OCI-LY1 (cell line): Measurements from ENCODE around the gene KIF25.

ENCODE experiments used
- H2AFZ ChIP-seq: fragments of 200-600 bp; sonication (generic), shearing (Covaris generic); 2 replicates; pipeline ENCODE4 v1.6.0; 2014; ENCODE audit warnings: antibody characterized with exemption, mild to moderate bottlenecking, low read length
- H3F3A ChIP-seq: fragments of 200-600 bp; sonication (generic), shearing (Covaris generic); 2 replicates; pipeline ENCODE4 v1.6.0; 2014; ENCODE audit warnings: mild to moderate bottlenecking, antibody characterized with exemption, low read length, moderate library complexity; ENCODE audit not compliant: insufficient read depth
- H3K27ac ChIP-seq: fragments of 200-600 bp; sonication (generic); 2 replicates; pipeline ENCODE4 v1.5.1; 2014; ENCODE audit warnings: low read length, mixed run types, mild to moderate bottlenecking, low read depth; ENCODE audit not compliant: poor library complexity, severe bottlenecking
- H3K27me3 ChIP-seq: fragments of 200-600 bp; sonication (generic); 2 replicates; pipeline ENCODE4 v1.6.0; 2014; ENCODE audit warnings: antibody characterized with exemption, mild to moderate bottlenecking, low read length, moderate library complexity; ENCODE audit not compliant: insufficient read depth
- H3K36me3 ChIP-seq: fragments of 200-600 bp; sonication (generic); 2 replicates; pipeline ENCODE4 v1.6.1; 2014; ENCODE audit warnings: mild to moderate bottlenecking, antibody characterized with exemption, low read length, moderate library complexity, mixed read lengths; ENCODE audit not compliant: insufficient read depth
- H3K4me1 ChIP-seq: fragments of 200-600 bp; sonication (generic); 2 replicates; pipeline ENCODE4 v1.5.1; 2014; ENCODE audit warnings: mild to moderate bottlenecking, low read length, moderate library complexity; ENCODE audit not compliant: insufficient read depth, severe bottlenecking
- H3K4me2 ChIP-seq: fragments of 200-600 bp; sonication (generic), shearing (Covaris generic); 2 replicates; pipeline ENCODE4 v1.6.1; 2014; ENCODE audit warnings: low read length
- H3K4me3 ChIP-seq: fragments of 200-600 bp; sonication (generic); 2 replicates; pipeline ENCODE4 v1.5.1; 2014; ENCODE audit warnings: low read length, low read depth, mild to moderate bottlenecking, mixed read lengths; ENCODE audit not compliant: poor library complexity, severe bottlenecking
- H3K79me2 ChIP-seq: fragments of 200-600 bp; shearing (Covaris generic); 2 replicates; pipeline ENCODE4 v1.6.1; 2016; ENCODE audit warnings: mixed run types, low read length, mixed read lengths; ENCODE audit not compliant: insufficient read depth
- H3K9ac ChIP-seq: fragments of 200-600 bp; sonication (generic), shearing (Covaris generic); 2 replicates; pipeline ENCODE4 v1.6.1; 2014; ENCODE audit warnings: mild to moderate bottlenecking, low read length, mixed read lengths
- H3K9me2 ChIP-seq: fragments of 200-600 bp; sonication (generic), shearing (Covaris generic); 2 replicates; pipeline ENCODE4 v1.6.1; 2014; ENCODE audit warnings: low read depth, mild to moderate bottlenecking, low read length, mixed read lengths
- H3K9me3 ChIP-seq: fragments of 200-600 bp; shearing (Covaris generic); 2 replicates; pipeline ENCODE4 v1.6.1; 2014; ENCODE audit warnings: low read length, mixed read lengths
- H4K20me1 ChIP-seq: fragments of 200-600 bp; sonication (generic), shearing (Covaris generic); 2 replicates; pipeline ENCODE4 v1.6.0; 2016; ENCODE audit warnings: mild to moderate bottlenecking, low read length; ENCODE audit not compliant: insufficient read depth
- EZH2 ChIP-seq: fragments of 200-600 bp; sonication (generic), shearing (Covaris generic); IDR thresholded peaks from 2 replicates; pipeline ENCODE4 v1.8.0; 2017; ENCODE audit warnings: borderline replicate concordance, mixed run types, mild to moderate bottlenecking, antibody characterized with exemption, low read length, moderate library complexity, mixed read lengths
- TF ChIP-seq, protein P1 (sequence below): fragments of 200-600 bp; sonication (generic), shearing (Covaris generic); IDR thresholded peaks from 2 replicates; pipeline ENCODE4 v1.5.1; 2017; ENCODE audit warnings: mild to moderate bottlenecking, antibody characterized with exemption, low read length, moderate library complexity, mixed read lengths

Gene KIF25

DNA sequence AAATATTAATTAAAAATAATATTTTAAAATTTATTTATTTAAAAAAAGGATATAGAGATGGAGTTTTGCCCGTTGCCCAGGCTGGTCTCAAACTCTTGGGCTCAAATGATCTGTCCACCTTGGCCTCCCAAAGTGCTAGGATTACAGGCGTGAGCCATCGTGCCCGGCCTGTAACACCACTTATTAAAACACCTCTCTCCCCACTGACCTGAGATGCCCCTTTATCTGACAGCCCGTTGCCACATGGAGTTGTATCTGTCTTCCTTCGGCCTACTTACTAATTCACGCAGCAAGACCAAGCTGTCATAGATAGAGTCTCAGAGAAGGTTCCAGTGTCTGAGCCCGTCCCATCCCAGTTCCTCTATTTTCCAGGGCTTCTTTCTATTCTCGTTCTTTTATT lies 30.7 kb downstream of the KIF25 start:
- Histone ChIP-seq H3F3A (no peaks in the 10 kb centered on the region), H3K36me3 (no peaks in the 10 kb centered on the region), H3K27me3 (no peaks in the 10 kb centered on the region), H3K4me1 (no peaks in the 10 kb centered on the region), H3K9me2 (no peaks in the 10 kb centered on the region), H2AFZ (no peak overlapping the region), H3K27ac (no peak overlapping the region), H4K20me1 (no peaks in the 10 kb centered on the region), H3K9me3 (no peaks in the 10 kb centered on the region), H3K79me2 (no peaks in the 10 kb centered on the region), H3K4me3 (no peak overlapping the region), H3K9ac (no peak overlapping the region), H3K4me2 (no peak overlapping the region)
- no peak for TF ChIP-seq EZH2
- TF ChIP-seq, protein P1, sequence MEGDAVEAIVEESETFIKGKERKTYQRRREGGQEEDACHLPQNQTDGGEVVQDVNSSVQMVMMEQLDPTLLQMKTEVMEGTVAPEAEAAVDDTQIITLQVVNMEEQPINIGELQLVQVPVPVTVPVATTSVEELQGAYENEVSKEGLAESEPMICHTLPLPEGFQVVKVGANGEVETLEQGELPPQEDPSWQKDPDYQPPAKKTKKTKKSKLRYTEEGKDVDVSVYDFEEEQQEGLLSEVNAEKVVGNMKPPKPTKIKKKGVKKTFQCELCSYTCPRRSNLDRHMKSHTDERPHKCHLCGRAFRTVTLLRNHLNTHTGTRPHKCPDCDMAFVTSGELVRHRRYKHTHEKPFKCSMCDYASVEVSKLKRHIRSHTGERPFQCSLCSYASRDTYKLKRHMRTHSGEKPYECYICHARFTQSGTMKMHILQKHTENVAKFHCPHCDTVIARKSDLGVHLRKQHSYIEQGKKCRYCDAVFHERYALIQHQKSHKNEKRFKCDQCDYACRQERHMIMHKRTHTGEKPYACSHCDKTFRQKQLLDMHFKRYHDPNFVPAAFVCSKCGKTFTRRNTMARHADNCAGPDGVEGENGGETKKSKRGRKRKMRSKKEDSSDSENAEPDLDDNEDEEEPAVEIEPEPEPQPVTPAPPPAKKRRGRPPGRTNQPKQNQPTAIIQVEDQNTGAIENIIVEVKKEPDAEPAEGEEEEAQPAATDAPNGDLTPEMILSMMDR = no peak

DNA sequence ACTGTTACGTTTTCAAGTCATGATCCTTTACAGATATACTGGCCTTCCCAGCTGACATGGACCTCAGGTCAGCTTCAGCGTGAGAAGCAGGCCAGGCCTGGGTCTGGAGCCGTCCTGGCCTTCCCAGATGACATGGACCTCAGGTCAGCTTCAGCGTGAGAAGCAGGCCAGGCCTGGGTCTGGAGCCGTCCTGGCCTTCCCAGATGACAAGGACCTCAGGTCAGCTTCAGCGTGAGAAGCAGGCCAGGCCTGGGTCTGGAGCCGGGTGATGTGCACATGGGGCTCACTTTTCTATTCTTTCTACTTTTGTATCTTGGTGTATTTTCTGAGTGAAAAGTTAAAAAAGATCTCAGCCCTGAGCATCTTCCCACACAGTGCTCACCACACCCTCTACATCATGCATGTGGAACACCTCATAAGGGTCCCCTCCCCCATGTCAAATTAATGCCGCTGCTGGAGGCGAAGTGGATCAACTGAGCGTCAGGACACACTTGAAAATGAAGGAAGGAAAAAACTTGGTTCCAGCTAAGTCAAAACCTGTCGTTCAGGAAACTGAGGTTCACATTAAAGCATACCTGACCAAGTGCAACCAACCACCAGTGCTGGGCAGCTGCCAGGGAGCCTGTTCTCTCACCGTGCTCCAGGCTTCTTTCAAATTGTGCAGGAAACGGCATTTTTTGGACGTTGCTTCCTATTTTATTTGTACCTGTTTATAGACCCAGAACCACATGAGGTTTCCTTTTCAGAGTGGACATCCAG lies 32.2 kb downstream of the KIF25 start:
- no peak overlapping the region for H3K9ac ChIP-seq
- H4K20me1 ChIP-seq = no peaks in the 10 kb centered on the region
- H3K36me3 ChIP-seq = no peaks in the 10 kb centered on the region
- H3K4me3 ChIP-seq = no peak overlapping the region
- no peaks in the 10 kb centered on the region for H3K27me3 ChIP-seq
- no peaks in the 10 kb centered on the region for H3F3A ChIP-seq
- no peaks in the 10 kb centered on the region for H3K9me2 ChIP-seq
- H3K4me1 ChIP-seq = no peaks in the 10 kb centered on the region
- no peak overlapping the region for H3K27ac ChIP-seq
- TF ChIP-seq EZH2 = no peak
- TF ChIP-seq, protein P1 = no peak
- H2AFZ ChIP-seq = no peak overlapping the region
- no peaks in the 10 kb centered on the region for H3K9me3 ChIP-seq
- H3K4me2 ChIP-seq = no peak overlapping the region
- no peaks in the 10 kb centered on the region for H3K79me2 ChIP-seq

DNA sequence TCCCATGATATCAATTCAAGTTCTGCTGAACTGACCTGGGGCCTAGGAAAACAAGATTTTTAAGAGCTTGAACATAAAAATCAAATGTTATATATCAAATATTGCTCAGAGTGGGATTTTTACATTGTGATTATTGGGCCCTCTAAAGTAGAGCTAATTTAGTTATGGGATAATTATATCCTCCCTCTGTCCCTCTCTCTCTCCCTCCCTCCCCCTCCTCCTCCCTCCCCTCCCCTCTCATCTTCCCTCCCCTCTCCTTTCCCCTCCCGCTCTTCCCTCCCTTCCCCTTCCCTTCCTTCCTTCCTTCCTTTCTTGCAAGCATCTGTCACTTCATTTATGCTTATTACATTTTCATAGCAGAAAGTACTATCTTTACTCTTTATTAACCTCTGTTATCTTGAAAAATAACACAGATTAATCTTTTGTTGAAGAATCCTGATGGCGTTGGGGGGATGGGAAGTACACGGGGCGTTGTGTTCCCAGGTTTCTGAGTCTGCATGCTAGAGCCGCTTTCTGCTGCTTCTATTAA lies 32.8 kb downstream of the KIF25 start:
- H3K27ac ChIP-seq = no peak overlapping the region
- no peak overlapping the region for H2AFZ ChIP-seq
- H3F3A ChIP-seq = no peaks in the 10 kb centered on the region
- no peaks in the 10 kb centered on the region for H3K27me3 ChIP-seq
- no peaks in the 10 kb centered on the region for H3K79me2 ChIP-seq
- no peaks in the 10 kb centered on the region for H3K4me1 ChIP-seq
- no peaks in the 10 kb centered on the region for H3K9me2 ChIP-seq
- H4K20me1 ChIP-seq = no peaks in the 10 kb centered on the region
- H3K9ac ChIP-seq = no peak overlapping the region
- TF ChIP-seq, protein P1 = no peak
- TF ChIP-seq EZH2 = no peak
- no peaks in the 10 kb centered on the region for H3K36me3 ChIP-seq
- H3K4me3 ChIP-seq = no peak overlapping the region
- no peak overlapping the region for H3K4me2 ChIP-seq
- H3K9me3 ChIP-seq = no peaks in the 10 kb centered on the region
